ENCODE results near the gene PRKCA.

Gene PRKCA

DNA sequence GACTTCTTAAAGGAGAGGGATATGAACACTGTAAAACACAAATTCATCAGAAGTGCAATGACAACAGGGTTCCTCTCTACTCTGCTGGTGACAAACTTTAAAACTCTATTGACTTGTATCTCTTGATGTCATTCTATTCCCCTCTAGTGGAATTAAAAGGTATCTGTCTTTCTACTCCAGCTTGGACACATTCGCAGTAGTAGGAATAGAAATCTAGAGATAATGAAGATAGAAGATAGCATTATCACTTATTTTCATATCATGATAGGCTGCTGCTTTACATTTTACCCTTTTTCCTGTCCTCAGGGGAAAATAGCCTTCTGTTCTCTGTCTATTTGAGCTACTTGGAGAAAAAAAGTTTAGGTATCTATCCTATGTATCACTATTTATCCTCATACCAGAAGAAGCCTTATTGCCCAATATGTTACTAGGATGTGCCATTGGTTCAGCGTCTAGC is 322.9 kb downstream of the PRKCA start:
- no peak for DNase-seq (ENCODE audit: low spot score)

DNA sequence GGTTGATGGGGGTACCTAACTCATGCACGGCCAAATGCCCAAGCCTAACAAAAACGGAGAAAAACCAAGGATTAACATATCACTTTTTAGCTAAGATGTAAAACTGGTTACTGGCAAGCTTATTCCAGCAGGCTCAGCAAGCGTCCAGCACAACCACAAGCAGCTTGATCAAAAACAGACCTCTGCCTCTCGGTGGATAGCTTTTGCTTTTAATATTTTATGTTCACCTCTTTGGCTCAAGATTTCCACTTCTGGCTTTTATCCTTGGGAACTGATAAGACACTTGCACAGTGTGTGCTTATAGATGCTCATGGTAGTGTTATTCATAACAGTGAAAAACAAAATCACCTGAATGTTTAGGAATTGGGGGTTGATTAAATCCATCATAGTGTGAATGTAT is 325.6 kb downstream of the PRKCA start:
- no peak for DNase-seq (ENCODE audit: low spot score)

DNA sequence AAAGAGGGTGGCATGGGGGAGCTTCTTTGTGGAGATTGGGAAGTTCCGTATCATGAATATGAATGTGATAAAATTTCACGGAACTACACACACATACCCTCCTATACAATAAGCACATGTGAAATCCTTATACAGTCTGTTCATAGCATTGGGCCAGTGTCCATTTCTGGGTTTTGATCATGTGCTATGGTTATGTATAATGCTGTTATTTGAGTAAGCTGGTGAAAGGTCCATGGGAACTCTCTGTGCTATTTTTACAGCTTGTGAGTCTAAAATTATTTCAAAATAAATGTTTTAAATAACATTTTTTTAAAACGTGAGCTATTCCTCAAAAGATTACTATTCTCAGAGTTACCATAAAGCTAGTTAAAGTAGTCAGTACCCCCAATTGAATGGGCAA is 327.3 kb downstream of the PRKCA start:
- DNase-seq (ENCODE audit: low spot score): no peak

DNA sequence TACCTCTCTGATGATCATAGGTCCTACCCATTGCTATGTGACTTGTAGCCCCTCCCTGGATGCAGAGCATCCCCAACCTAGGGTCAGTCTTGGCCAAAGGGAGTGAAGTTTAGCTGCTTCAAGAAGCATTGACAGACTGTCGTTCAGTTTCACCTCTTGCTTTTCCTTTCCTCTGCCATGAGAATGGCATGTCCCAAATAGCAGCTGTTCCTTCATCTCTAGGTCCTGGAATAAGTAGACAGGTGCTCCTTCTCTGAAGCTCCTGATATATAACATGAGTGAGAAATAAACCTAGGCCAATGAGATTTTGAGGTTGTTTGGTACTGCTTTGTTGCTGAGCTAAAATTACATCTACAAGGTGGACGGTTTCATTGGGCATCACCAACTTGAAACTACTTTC is 328.0 kb downstream of the PRKCA start:
- DNase-seq (ENCODE audit: low spot score): no peak

DNA sequence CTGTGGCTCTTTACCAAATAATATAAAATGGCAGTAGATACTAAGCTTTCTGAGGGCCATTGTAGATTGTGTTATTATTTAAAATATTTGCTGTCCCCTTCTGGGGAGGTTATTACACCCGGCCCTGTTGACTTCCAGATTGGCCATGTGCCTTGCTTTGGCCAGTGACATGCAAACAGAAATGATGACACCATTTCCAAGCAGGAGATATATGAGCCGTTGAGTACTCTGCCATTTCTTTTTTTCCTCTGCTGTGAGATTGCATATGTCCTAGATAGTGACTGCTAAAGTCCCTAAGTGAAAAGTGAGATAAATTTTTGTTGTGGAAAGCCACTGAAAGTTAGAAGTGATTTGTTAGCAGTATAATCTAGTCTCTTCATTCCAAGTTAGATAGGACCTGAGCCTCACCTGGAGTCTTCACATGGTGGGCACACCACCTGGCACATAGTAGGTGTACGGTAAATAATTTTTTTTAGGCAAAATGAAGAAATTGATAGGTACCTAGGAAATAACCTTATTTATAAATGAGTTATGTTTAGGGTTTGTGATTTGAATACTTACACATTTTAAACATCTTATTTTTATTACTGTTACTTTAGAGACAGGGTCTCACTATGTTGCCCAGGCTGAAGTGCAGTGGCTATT is 328.5 kb downstream of the PRKCA start:
- DNase-seq (ENCODE audit: low spot score): no peak

DNA sequence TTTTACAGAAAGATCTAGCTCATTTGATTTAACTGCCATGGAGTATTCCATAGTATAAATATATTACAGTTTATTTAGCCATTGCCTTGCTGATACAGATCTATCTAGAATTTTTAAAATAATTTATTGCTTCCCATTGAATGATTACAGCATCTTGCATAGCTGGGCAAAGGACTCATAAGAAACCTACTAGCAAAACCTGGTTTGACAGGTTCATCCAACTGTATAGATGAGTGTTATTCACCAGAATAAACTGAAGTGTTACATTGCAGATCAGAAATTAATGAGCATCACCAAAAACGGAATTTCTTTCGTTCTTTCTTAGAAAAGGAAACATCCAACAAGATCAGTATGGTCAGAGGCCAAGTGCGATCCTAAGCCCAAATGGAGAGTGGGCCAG is 330.3 kb downstream of the PRKCA start:
- no peak for DNase-seq (ENCODE audit: low spot score)

DNA sequence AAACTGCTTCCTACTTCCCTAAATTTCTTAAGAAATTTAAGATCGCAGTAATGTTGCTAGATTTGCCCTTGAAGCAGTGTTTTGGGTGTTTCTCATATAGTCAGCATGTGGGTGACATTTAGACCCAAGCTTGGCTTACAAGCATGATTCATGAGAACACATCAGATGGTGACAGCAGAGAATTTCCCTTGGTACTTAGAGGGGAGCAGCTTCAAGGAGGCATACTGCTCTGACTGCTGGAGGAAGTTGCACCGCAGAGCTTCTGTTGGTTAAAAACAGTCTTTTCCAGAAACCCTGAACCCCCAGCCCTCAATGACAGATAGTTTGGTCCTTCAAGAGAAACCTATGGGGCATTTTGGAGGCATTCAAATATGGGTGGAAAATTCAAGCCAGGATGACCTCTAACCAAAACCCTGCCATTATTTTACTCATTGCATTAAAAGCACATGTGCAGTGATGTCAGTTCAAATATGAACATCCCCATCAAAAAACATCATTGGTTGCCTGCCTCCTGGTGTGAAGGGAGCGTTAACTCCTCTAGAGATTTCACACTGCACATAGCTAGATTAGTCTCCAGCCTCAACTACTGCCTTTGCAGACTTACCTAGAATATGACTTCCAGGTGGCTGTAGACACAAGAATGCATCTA is 331.0 kb downstream of the PRKCA start:
- DNase-seq (ENCODE audit: low spot score): peak; percentile 62

DNA sequence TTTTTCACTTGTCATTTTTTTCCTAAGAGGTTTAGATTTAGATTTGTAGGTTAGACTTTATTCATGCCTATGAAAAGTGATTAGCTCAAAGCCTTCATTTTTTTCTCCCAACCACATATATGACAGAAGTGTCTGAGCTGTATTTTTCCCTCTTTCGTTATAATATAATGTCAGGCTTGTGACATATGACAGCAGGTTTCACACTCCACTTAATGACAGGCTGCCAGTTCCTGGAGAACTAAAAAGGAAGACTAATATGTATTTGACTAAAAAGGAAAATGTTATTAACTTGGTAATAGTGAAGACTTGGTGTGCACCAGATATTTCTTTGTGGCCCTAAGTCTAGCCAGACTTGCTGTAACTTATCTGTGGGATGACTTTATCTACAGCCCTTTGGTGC is 331.8 kb downstream of the PRKCA start:
- DNase-seq (ENCODE audit: low spot score): no peak

DNA sequence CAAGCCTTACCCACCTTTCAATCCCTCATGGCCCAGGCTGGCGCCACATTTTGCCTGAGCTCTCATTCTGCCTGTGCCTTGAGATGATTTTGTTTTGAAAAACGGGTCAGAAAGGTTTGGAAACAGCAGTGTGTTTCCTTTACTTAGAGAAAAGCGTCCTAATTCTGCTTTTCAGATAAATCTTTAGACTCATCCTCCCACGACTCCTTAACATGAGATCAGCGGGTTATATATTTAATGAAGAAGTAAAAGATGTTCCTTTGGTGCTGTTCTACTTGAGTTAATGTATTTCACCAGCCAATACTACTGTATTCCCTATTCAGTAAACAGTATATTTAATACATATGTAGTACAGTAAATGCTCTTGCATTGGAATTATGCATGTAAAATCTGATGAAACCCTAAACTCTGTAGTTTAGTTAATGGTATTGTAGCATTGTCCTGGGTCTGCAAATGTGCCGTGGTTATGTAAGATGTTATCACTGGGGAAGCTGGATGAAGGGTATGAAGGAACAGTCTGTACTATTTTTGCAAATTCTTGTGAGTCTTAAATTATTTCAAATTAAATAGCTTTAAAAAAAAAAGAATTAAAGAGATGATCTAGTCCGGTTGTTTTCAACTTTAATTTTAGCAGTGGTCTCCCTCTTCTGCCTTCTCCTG is 333.1 kb downstream of the PRKCA start:
- DNase-seq (ENCODE audit: low spot score): no peak

DNA sequence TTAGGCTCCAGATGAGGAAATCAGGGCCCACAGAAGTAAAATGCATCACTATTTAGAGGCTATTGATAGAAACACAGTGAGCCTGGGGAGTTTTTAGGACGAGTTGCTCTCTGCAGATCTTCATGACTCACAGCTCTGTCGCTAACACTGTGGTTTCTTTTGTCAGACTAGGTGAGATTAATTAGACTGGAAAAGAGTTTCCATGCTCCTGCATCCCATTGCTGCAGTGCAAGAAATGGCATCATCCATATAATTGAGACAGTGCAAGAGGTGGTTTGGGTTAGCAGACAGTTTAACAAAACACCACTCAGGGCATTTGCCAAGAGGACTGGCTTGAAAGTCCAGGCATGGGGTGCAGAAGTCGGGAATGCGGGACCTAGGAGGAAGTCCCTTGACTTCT is 333.7 kb downstream of the PRKCA start:
- no peak for DNase-seq (ENCODE audit: low spot score)

DNA sequence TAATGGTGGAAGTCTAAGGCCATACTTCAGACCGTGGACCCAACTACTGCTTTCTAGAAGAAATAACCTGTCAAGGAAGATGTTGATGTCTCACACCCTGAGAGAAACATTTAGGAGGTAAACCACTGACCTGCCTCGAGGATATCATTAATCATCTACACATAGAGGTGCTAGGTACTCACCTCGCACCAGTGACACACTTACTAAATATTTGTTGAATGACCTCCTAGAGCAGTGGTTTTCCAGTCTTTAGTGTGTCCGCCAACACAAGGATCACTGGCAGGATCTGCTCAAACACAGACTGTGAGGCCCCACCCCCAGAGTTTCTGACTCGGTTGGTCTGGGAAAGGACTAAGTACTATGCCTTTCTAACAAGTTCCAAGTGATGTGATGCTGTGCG is 335.1 kb downstream of the PRKCA start:
- no peak for DNase-seq (ENCODE audit: low spot score)

DNA sequence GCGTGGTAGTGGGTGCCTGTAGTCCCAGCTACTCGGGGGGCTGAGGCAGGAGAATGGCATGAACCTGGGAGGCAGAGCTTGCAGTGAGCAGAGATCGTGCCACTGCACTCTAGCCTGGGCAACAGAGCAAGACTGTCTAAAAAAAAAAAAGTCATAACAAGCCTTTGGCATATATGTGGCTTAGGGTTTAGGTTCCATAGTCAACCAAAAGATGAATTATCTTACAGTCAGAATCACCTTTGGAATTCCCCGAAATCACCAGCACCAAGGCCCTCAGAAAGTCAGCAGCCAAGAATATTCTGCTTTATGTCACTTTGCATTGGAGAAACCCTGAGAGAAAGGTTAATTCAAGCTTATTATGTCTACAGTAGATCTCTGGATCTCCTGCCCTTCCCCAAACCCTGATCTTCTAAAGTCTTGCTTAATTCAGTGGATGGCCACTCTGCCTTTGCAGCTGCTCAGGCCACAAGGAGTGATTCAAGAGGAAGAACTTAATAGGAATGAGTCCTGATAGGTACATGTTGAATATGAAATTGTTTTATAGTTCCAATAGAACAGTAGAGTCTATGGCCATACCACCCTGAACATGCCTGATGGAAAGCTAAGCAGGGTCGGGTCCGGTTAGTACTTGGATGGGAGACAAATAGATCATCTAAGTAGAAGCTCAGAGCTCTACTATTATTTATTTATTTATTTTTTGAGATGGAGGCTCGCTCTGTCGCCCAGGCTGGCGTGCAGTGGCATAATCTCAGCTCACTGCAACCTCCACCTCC is 336.5 kb downstream of the PRKCA start:
- no peak for DNase-seq (ENCODE audit: low spot score)

DNA sequence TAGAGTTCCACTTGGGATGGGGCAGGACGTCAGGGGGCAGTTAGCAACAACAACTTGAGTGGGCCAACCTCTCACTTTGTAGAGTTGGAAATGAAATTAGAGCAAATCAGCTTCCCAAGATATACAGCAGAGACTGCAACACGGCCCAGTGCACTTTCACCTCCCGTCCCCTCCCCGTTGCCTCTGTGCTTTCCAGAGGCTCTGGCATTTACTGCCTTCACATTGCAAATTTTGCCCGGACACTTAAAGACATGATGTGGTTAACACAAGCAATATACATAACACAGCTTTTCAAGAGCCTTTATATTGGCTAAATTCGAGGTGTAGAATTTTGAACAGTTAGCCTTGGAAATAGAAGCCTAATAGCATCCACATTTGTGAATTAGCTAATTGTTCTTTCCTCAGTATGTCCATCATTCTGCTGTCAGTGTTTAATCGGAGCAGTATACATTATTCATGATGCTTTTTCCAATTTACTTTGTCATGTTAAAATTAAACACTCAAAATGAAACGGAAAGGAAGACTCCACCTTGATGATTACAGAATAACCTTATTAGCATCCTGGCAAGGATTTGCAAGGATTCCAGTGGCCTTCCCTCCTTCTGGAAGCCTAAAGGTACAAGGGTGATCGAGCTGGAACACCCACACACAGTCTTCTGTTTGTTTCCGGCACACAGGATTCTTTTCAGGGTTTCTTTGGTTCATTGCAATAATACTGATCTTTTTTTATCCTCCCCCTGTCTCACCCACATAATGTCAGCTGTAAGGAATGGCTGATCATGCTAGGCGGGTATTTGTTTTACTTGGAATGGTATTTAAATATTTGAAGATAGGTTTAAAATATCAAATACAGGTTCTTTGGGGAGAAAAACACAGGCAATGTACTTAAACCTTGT is 341.6 kb downstream of the PRKCA start:
- DNase-seq (ENCODE audit: low spot score): no peak

DNA sequence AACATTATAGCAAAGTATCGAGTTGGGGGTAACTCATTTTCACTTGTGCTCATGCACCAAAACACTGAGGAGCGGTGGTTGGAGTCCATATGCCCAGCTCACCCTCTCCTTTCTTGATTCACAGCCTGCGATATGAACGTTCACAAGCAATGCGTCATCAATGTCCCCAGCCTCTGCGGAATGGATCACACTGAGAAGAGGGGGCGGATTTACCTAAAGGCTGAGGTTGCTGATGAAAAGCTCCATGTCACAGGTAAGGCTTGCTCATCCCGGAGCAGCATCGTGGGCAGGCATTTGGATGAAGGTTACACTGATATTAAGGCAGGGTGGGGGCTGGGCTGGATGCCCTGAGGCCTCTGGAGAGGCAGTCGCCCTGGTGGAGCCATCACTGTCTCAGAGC is 342.8 kb downstream of the PRKCA start:
- DNase-seq (ENCODE audit: low spot score): no peak

DNA sequence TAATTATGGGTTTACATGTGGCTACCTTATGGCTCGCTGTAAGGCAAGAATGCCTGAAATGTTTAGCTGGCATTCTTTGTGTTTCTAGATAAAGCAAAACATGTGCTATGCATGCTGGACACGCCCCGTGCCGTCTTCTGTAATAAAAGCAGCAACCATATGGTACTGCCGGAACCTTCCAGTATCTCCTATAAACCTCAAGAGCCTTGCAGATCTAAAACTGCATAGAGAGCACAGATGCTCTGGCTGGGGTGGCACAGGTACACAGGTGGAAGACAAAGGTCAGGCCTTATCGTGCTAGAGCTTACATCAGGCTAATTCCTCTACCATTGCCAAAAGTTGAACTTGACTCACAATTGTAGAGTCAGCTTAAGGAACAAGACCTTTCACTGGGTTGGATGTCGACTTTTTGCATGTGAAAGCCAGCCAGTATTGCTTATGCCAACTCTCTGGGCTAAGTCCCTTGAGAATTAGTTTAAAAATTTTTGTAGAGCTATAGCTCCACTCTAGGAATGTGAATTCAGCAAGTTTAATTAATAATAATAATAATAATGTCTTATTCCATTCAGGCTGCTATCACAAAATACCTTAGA is 345.1 kb downstream of the PRKCA start:
- no peak for DNase-seq (ENCODE audit: low spot score)

DNA sequence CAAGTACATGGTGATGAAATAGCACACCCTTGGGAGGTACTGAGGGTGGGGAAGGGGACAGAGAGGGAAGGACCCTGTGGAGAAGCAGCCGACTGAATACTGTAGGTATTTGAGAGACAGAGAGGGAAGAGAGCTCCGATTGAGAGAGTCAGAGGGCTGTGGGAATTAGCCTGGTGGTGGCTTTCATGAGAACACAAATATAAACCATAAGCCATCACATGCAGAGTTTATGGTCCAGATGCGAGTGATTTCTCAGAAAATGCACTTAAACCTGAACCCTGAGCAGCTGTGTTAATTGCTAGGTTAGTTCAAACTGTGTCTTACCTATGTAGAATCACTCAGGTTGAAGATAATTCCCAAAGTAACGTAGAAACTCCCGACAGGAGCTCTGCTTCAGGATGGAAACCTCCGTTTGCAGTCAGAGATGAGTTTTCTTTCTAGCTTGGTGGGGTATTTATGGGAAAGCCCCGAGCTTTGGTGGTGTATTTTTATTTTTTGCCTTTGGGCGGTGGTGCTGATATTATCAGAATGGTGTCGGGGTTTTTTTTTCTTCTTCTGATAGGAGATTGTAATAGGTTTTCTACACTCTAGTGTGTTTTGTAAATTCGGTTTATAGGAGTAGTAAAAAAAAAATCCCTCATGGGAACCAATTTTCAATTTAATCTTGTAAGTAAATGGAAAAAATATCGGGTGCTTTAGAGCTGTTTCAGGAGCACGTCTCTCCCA is 347.6 kb downstream of the PRKCA start:
- DNase-seq (ENCODE audit: low spot score): peak; percentile 44

DNA sequence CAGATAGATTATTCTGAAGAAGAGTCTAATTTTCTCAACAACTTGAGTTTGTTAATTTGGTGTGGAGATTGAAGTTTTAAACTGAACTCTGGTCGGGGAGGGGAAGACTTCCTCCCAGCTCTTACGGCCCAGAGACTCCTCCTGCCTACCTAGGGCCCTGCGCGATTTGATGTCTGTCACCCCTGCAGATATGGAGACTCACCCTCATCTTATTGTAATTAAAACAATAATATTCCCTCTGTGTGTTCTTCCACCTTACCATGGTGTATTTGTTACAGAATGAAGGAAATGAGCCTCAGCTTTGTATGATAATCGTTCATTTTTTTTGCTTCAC is 348.1 kb downstream of the PRKCA start:
- DNase-seq (ENCODE audit: low spot score): no peak

DNA sequence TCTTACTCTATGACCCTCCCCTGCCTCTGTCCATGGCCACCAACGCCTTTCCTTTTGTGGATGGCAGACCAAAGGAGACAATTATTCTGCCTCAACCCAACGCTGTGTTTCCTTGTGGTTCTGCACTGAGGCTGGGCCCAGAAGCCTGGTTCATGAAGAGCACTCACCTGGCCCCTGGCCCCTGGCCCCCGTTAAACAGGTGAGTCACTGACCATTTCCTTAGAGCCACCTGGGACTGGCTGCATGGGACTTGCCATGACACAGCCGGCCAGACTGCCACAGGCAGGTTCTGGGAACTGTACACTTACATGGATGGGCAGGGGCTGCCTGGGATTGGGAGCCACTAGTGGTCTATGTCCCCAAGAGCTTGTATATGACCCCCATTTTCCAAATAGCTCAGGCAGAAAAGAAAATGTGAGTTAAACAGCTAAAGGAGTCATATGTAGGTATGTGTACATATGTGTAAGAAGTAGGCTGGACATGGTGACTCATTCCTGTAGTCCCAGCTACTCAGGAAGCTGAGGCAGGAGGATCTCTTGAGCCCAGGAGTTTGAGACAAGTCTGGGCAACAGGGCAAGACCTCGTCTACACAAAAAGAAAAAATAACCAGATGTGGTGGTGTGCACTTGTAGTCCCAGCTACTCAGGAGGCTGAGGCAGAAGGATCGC is 350.6 kb downstream of the PRKCA start:
- no peak for DNase-seq (ENCODE audit: low spot score)

DNA sequence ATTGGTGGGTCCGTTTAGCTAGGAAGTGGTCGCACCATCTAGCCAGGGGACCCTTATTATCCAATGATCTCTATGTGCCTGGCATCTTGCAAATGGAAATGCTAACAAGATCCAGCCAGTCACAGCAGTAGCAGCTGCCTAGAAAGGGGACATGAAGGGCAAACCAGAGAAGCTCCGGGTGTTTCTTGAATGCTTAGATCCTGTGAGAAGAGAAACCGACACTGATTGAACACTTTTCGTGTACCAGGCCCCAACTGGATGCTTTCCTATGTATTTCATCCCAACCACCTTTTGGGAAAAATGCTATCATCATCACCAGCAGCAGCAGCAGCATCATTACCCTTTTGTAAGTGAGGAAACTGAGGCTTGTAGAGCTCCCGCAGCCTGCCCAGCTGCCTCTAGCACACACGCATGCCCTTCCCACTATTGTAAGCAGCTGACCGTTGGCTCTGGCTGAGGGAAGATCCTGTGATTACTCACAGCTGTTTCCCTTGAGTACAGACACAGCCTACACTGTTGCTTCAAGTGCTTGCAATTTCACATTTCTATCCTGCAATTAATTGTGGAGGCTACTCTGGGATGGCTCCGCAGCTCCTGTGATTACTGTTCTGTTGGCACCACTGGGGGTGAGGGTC is 351.8 kb downstream of the PRKCA start:
- no peak for DNase-seq (ENCODE audit: low spot score)

DNA sequence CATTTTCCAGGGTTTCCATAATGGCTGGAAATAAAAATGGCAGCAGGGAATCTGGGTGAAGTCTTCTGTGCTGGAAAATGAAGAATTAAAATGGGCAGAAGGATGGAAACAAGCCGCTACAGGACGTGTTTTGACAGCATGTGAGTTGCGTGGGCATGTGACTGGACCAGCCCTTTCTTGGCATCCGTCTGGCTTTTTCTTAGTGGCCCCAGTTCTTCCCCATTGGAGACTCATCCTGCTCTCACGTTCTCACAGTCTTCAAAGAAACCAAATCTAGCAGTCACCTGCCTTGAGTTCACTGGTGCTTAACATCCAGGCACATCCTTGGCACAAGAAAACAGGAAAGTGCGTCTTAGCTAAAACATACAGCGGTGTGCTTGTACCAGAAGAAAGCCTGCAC is 352.4 kb downstream of the PRKCA start:
- no peak for DNase-seq (ENCODE audit: low spot score)
